ENCODE results near the gene TRIM15.
"Not testable (repeated sequence)": the region's sequence is repeated elsewhere in the genome, so short reads cannot be mapped to it uniquely, and the experiment has no call there.

Gene TRIM15

DNA sequence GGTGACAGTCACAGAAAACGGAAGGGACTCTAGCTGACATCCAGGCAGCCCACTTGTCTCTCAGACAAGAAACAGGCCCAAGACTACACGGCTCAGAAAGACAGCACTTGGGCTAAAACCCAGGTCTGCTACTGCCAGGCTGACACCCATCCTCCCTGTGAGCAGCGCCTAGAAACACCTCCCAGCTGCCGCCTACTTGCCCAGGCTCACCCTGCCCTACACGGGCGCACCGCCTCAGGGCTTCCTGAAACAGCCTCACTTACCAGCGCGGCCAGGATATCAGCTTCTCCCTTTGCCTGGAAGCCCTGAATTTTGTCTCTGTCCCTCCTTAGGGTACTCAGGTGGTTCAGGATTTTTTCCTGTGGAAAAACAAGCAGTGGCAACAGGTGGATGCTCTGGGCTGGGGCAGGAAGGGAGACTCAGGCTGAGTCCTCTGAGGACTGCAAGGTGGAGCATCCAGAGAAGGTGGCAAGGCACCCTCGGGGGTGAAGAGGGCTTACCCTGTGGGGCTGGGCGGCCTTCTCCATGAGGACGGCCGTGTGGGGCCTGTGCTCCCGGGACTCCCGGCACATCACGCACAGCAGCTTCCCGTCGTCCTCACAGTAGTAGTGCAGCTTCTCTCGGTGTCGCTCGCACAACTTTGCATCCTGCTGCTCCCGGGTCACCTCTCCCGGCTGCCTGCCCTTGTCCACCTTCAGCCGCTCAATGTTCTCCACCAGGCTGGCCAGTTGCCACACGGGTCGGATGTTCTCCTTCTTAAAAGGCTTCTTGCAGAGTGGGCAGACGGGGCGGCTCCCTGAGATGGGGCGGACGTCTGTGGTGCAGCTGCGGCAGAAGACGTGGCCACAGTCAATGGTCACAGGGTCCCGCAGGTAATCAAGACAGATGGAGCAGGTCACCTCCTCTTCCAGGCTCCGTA lies 35.1 kb downstream of the TRIM15 start:
- DNase-seq (ENCODE audit: low read depth in 2 of 2), result no peak

DNA sequence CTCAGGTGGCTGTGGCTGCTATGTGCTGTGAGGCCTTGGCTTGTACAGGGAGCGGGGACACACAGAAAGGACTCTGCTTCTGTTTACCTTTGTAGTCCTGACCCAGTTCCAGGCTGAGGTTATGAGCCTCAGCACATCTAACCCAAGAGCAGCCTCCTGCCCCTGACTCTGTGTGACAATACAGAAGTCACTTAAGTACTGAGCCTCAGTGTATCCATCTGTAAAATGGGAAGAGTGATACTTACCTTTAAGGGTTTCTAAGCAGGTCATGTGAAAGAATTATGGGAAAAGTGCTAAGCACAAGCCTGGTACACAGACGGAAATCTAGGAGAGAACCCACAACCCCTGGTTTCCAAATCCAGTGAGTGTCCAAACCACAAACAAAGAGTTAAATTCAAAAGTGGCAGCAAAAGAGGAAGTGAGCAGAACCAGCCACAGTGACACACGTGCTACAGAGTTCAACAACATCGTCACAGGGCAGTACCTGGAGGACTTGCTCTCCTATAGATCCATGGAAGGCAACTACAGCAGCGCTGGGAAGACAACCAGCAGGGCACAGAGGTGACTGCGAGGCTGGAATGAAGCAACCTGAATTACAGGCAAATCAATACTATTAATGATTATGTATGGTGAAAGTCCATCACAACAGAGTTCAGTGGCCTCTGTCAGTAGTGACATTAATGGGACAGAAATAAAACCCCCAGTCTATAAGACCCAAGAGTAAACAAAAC lies 37.4 kb downstream of the TRIM15 start:
- DNase-seq (ENCODE audit: low read depth in 2 of 2), result no peak

GRCh38 chr6:30202366-30202765 lies 39.0 kb downstream of the TRIM15 start:
- DNase-seq (ENCODE audit: low read depth in 2 of 2), result no peak

- DNase-seq (ENCODE audit: low read depth in 2 of 2), result no peak
Measured at GRCh38 chr6:30204116-30204515, 40.8 kb downstream of the TRIM15 start.

GRCh38 chr6:30206152-30206551 lies 42.8 kb downstream of the TRIM15 start:
- DNase-seq (ENCODE audit: low read depth in 2 of 2), result no peak

GRCh38 chr6:30206799-30207618 lies 43.7 kb downstream of the TRIM15 start:
- no peak for DNase-seq (ENCODE audit: low read depth in 2 of 2)

GRCh38 chr6:30207619-30208295 lies 44.4 kb downstream of the TRIM15 start:
- DNase-seq (ENCODE audit: low read depth in 2 of 2), result no peak

DNA sequence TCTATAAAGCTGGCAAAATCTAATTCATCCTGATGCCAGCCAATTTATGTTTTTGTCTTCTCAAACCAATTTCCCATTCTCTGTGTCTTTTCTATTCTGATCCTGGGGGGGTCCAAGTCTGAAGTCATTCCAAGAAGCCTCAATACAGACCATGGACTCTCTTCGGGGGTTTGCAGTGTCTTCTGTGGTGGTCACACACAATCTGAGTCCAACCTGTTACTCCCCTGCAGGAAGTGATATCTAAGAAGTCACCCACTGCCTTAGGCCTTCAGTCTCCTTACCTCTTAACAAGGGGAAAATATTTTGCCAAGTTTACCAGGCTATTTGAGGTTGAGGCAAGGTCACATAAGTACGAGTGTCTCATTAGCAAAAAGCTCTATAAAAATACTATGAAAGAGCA lies 48.0 kb downstream of the TRIM15 start:
- no peak for DNase-seq (ENCODE audit: low read depth in 2 of 2)

GRCh38 chr6:30211899-30212298 lies 48.6 kb downstream of the TRIM15 start:
- no peak for DNase-seq (ENCODE audit: low read depth in 2 of 2)

GRCh38 chr6:30212865-30213666 lies 49.7 kb downstream of the TRIM15 start, which contains the start of gene TRIM26:
TRIM26 (minus strand) TSS chr6:30213406; CDS start chr6:30199103, 14,303 bp downstream.
- DNase-seq (ENCODE audit: low read depth in 2 of 2), result peak; percentile 87 to 92

DNA sequence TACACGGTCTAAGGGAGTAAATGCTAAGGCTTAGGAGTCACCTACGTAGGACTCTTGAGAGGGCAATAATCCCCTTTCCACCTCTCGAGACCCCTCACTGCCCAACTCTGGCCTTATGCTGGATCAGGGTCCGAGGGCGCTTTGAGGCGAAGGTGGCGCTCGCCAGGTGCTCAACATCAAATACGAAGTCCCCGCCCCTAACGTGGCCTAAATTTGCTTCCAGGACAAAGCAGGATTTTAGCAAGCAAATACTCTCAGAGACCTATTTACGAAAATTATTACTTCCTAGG lies 50.3 kb downstream of the TRIM15 start:
- DNase-seq (ENCODE audit: low read depth in 2 of 2), result no peak

DNA sequence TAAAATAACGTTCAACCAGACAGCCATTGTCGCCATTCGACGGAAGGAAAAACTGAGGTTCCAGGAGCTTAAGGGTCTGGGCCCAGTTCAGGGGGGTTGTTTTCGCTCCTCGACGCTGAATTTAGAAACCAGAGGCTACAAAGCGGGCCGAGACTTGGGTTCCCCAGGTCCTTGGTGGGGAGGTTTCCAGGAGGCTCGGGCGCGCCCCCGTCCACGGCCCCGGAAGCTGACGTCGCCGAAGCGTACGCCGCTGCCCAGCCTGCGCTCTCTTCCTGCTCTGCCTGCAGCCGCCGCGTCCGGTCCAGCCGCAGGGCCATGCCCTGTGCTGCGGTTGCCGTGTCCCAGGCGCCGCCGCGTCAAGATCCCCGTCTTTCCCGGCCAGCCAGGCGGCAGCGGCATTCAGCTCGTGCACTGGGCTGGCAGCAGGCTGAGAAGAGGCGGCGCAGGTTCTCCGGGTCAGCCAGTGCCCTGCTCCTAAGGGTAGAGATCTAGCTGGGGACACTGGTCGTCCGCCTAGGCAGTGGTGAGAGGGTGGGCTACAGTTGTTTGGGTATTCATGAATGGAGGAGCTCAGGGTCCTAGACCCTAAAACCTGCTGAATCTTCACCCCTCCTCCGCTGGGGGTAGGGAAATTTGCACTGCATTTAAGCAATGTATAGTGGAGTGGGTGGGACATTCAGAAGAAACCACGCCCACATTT lies 50.8 kb downstream of the TRIM15 start:
- DNase-seq (ENCODE audit: low read depth in 2 of 2), result peak; percentile 25 to 42

- no peak for DNase-seq (ENCODE audit: low read depth in 2 of 2)
Measured at GRCh38 chr6:30214657-30214982, 51.3 kb downstream of the TRIM15 start.

DNA sequence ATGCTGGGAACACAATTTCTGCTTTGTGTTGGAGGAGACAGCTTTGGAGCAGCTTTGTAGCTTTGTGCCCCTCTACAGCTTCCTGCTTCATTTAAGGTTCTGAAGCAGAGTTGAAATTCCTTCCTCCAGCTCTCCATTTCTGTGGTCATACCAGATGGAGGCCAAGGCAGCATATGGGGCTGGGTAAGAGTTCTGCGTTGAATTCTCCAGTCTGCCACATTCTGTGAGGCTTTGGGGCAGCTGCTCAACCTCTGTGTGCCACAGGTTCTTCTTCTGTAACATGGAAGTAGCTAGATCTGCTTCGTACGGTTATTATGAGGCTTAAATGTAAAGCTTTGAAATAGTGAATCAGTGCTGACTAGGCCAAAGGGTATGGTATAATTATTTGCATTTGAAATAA lies 52.8 kb downstream of the TRIM15 start:
- no peak for DNase-seq (ENCODE audit: low read depth in 2 of 2)

DNA sequence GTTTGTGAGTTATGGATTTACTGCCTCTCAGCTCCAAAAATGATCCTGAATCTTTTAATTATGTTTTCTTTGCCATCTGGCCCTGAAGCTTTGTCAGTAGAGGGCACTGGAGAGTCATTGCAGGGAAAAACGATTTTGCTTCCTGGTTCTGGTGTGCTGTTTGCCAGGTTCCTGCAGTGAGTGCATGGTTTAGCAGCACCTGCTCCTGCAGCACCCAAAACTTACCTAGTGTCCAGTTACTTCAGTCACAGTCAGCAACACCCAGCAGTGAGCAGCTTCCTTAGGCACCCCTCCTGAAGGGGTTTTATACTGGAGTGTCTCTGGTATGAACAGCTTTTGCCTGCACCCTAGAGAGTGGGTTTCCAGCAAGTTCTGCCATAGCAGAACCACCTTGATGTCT lies 55.9 kb downstream of the TRIM15 start:
- peak in 1 of 2 donors; percentile 17 for DNase-seq (ENCODE audit: low read depth in 2 of 2)

DNA sequence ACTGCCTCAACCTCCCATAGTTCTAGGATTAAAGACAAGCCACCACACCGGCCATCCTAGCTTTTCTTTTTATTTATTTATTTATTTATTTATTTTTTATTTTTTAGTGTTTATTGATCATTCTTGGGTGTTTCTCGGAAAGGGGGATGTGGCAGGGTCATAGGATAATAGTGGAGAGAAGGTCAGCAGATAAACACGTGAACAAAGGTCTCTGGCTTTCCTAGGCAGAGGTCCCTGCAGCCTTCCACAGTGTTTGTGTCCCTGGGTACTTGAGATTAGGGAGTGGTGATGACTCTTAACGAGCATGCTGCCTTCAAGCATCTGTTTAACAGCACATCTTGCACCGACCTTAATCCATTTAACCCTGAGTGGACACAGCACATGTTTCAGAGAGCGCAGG lies 58.0 kb downstream of the TRIM15 start:
- DNase-seq (ENCODE audit: low read depth in 2 of 2), result not testable (repeated sequence)

- DNase-seq (ENCODE audit: low read depth in 2 of 2), result not testable (repeated sequence)
Measured at GRCh38 chr6:30221956-30222355, 58.6 kb downstream of the TRIM15 start.

All from stimulated activated CD4-positive, alpha-beta T cell treated with anti-CD3 and anti-CD28 coated beads, Interleukin-1b, Interleukin-23, amount 100 ng/mL, for 1 hour (primary cell).